HG03135 (cell line): ENCODE results near the gene ITM2C.

ENCODE experiments used
- ATAC-seq: cut with Tn5 transposase; IDR thresholded peaks from one replicate; pipeline ENCODE4 v1.9.1; 2021; ENCODE audit warnings: mild to moderate bottlenecking, moderate library complexity; ENCODE audit not compliant: unreplicated experiment

Gene ITM2C

GRCh38 chr2:230924470-230925341 lies 60.0 kb downstream of the ITM2C start, which contains the start of gene GPR55:
Gene GPR55 (minus strand): TSS chr2:230925242. CDS start chr2:230910962, 14,280 bp downstream.
- ATAC-seq, result peak; percentile 32

DNA sequence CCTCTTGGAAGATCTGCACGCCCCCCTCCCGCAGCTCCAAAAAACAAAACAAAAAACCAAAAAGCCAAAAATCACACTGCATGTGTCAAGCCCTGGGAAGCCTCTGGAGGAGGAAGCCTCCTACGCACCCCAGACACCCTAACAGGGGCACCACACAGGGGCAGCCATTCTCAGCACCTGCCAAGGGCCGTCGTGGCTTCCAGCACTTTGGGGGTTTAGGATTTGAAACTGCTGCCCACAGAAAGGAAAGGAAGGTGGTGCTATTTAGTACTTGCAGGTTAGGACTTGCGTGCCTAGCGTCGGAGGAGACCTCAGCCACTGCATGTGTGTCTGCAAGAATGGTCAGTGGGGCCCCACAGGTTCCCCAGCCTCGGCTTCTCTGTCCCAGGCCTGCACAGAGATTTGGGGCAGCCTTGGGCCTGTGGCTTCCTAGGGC lies 60.7 kb downstream of the ITM2C start:
- peak; percentile 16 for ATAC-seq

- ATAC-seq, result peak; percentile 50
Observed at GRCh38 chr2:230925879-230926765, 61.4 kb downstream of the ITM2C start.

- ATAC-seq, result no peak
Observed at GRCh38 chr2:230927711-230928341, 63.1 kb downstream of the ITM2C start.
